ENCODE measurements around the gene TCEA3.

DNA sequence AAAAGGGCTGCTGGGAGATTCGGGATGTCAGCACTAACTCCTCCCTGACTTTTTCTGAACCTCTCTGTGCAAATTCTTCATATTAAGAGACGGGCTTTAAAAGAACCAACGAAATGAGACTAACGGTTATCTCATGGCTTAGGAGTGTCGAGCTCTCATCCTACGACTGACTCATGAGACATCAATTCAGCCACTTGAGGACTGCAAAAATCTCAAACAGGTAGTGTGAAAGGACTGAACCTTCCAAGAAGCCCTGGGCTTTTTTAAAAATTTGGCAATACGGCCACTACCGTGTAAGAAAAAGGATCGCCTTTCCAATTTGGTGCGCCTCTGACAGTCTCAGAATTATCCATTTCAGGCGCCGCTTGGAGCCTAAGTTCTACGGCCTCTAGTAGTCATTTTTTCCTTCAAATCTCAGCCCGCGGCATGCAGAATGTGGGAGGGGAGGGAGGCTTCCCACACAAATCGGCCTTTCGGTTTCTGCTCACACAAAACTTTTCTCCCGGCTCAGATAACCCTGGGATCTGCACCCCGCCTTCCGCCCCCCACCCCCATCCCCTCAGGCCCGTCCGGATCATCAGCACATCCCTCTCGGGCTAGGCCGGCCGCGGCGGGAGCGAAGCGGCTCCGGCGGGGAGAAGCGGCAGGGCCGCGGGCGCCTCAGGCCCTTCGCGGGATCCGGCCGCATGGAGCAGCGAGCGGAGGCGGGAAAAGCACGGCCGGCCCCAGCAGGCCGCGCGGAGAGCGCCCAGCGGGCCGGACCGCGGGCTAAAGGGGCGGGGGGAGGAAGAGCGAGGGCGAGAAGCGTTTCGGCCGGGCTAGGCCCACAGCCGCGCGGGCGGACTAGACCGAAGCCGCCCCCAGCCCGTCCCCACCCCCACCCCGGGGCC lies 81.1 kb downstream of the TCEA3 start:
- TF ChIP-seq, protein P1, sequence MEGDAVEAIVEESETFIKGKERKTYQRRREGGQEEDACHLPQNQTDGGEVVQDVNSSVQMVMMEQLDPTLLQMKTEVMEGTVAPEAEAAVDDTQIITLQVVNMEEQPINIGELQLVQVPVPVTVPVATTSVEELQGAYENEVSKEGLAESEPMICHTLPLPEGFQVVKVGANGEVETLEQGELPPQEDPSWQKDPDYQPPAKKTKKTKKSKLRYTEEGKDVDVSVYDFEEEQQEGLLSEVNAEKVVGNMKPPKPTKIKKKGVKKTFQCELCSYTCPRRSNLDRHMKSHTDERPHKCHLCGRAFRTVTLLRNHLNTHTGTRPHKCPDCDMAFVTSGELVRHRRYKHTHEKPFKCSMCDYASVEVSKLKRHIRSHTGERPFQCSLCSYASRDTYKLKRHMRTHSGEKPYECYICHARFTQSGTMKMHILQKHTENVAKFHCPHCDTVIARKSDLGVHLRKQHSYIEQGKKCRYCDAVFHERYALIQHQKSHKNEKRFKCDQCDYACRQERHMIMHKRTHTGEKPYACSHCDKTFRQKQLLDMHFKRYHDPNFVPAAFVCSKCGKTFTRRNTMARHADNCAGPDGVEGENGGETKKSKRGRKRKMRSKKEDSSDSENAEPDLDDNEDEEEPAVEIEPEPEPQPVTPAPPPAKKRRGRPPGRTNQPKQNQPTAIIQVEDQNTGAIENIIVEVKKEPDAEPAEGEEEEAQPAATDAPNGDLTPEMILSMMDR (IDR thresholded peaks at IDR 0.05; ENCODE audit: extremely low read depth in 1 of 2, insufficient read depth in 1 of 2, low read depth in 1 of 2, low read length in 2 of 2): no peak
- TF ChIP-seq FOS (IDR thresholded peaks at IDR 0.05; ENCODE audit: borderline replicate concordance, insufficient read depth, low read length) (no peak), POLR2A (IDR thresholded peaks at IDR 0.05; ENCODE audit: low read depth, low read length) (peak; percentile 56)
